ENCODE data around the gene MFGE8. TPM values are rescaled to one million over a fixed set of nuclear protein-coding genes. Genes with fewer than 3 reads are reported as not detected.
"Not testable (repeated sequence)": the region's sequence is repeated elsewhere in the genome, so short reads cannot be mapped to it uniquely, and the experiment has no call there.

MFGE8 gene
- total RNA-seq, 4 donors from 2014 or later: 239 to 437 (median 395) TPM

GRCh38 chr15:88930579-88930978, 17.4 kb upstream of the MFGE8 start:
- intact Hi-C loops (cut with DNase I; ENCODE audit: low total_unique reads): no loop called here

DNA sequence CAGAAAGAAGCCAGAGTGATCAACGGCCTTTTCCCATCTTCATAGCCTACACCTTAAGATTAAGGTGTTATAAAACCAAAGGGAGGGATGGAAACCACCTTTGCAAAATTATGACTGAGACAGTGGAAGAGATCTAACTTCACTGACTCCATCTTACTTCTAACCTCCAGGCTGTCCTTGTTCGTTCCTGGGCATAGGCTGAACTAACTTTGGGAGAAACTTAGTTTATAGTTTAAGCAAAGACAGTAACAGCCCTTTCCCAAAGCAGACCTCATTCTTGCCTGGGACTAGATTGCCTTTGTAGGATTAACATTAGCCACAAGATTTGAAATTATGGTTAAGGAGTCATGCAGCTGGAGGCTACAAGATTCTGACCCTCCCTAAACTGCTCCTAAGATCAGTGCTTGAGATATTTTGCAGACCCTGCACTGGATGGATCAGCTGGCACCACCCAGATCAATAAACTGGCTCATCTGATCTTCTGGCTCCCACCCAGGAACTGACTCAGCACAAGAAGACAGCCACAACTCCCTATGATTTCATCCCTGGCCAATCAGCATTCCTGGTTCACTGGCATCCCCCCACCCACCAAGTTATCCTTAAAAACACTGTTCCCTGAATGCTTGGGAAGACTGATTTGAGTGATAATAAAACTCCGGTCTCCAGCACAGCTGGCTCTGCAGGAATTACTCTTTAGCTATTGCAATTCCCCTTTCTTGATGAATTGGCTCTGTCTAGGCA, 16.3 kb upstream of the MFGE8 start:
- H3K4me1 ChIP-seq: peaks cover 16 to 17% of the 10 kb centered on the region in 2 donors
- in situ Hi-C loops (cut with MboI; ENCODE audit: low sequenced_read_pairs in 4 of 4); H3K4me3 ChIP-seq; ATAC-seq; intact Hi-C loops (cut with DNase I; ENCODE audit: low total_unique reads); DNase-seq; H3K27me3 ChIP-seq; H3K9me3 ChIP-seq; H3K36me3 ChIP-seq; H3K27ac ChIP-seq: not testable (repeated sequence)

More at GRCh38 chr15:88930579-88930978, 17.4 kb upstream of the MFGE8 start:
- no peaks in the 10 kb centered on the region for H3K36me3 ChIP-seq
- H3K9me3 ChIP-seq: no peaks in the 10 kb centered on the region
- peaks cover 16 to 17% of the 10 kb centered on the region in 2 donors for H3K4me1 ChIP-seq
- no peak for TF ChIP-seq POLR2A (IDR thresholded peaks at IDR 0.05)
- TF ChIP-seq CTCF (IDR thresholded peaks at IDR 0.05 in 4 of 5, conservative IDR thresholded peaks at IDR 0.05 in 1 of 5): no peak
- no peaks in the 10 kb centered on the region for H3K27me3 ChIP-seq
- H3K4me3 ChIP-seq: no peak overlapping the region
- DNase-seq: no peak
- no peak overlapping the region for H3K27ac ChIP-seq
- in situ Hi-C loops (cut with MboI; ENCODE audit: low sequenced_read_pairs in 4 of 4): no loop called here
- ATAC-seq: no peak

DNA sequence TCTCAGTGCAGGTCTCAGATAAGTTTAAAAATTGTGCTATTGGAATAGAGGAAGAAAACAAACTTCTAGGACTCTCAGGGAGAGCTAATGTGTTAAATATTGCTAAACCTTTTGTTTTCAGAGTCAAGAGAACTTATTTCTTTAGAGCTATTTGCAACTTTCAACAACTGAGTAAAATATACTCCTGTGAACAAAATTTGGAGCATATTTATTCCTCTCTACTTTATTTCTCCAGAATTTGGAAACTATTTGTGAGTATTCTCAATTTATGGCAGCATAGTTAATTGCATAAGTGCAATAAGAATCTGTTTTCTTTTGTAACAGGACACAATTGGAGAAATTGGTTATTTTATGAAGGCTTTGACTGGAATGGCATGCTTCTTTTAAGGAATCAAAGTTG, 15.0 kb upstream of the MFGE8 start:
- H3K36me3 ChIP-seq; DNase-seq; H3K27me3 ChIP-seq; ATAC-seq; in situ Hi-C loops (cut with MboI; ENCODE audit: low sequenced_read_pairs in 4 of 4); intact Hi-C loops (cut with DNase I; ENCODE audit: low total_unique reads); H3K27ac ChIP-seq; H3K9me3 ChIP-seq; H3K4me3 ChIP-seq: not testable (repeated sequence)
- H3K4me1 ChIP-seq: peaks cover 15 to 17% of the 10 kb centered on the region in 2 donors

DNA sequence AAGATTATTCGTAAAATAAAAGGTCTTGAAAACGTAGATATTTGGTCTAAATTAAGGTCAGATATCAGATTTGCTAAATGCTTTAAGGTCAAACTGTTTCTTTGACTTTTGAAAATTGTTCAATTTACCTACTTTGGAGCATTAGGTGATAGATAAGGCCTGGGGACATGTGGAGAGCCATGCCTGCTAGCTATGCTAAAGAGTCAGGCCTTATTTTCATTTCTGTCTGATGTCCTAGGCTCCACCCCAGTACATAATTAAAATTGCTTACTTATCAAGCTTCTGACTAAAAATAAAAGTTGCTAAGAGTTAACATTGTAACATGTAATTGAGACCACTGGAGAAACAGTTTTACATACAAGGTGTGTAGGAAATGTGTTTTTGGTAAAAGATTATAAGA, 12.5 kb upstream of the MFGE8 start:
- H3K4me1 ChIP-seq; H3K27me3 ChIP-seq; intact Hi-C loops (cut with DNase I; ENCODE audit: low total_unique reads); in situ Hi-C loops (cut with MboI; ENCODE audit: low sequenced_read_pairs in 4 of 4); H3K27ac ChIP-seq; DNase-seq; H3K4me3 ChIP-seq; ATAC-seq; H3K9me3 ChIP-seq; H3K36me3 ChIP-seq: not testable (repeated sequence)

- DNase-seq; ATAC-seq; H3K36me3 ChIP-seq; intact Hi-C loops (cut with DNase I; ENCODE audit: low total_unique reads); H3K4me3 ChIP-seq; H3K27ac ChIP-seq; H3K9me3 ChIP-seq; H3K27me3 ChIP-seq: not testable (repeated sequence)
- peaks cover 10 to 13% of the 10 kb centered on the region in 2 donors for H3K4me1 ChIP-seq
- in situ Hi-C loops (cut with MboI; ENCODE audit: low sequenced_read_pairs in 4 of 4): loop anchor here in 1 of 4 donors (25.0 kb wide), 1 partner anchor 241 kb away; no protein-coding TSS in a partner anchor
These were observed 7.8 kb upstream of the MFGE8 start for GRCh38 chr15:88920892-88921435.

DNA sequence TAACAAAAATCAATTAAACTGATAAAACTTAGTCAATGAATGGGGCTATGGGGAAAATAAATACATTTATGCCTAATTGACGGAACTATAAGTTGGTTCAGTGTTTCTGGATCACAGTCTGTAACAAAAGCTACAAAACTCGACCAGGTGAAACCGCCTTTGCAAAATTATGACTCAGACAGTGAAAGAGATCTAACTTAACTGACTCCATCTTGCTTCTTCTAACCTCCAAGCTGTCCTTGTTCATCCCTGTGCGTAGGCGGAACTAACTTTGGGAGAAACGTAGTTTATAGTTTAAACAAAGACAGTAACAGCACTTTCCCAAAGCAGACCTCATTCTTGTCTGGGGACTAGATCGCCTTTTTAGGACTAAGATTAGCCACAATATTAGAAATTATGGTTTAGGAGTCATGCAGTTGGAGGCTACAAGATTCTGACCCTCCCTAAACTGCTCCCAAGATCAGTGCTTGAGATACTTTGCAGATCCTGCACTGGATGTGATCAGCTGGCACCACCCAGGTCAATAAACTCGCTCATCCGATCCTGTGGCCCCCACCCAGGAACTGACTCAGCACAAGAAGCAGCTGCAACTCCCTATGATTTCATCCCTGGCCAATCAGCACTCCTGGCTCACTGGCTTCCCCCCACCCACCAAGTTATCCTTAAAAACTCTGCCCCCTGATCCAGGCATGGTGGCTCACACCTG, 7.2 kb upstream of the MFGE8 start:
- Histone ChIP-seq H3K4me3 (no peak overlapping the region), H3K27me3 (no peaks in the 10 kb centered on the region), H3K9me3 (no peaks in the 10 kb centered on the region), H3K4me1 (peaks cover 12 to 15% of the 10 kb centered on the region in 2 donors), H3K36me3 (no peaks in the 10 kb centered on the region), H3K27ac (peak overlapping the region in 2 of 4 donors; percentile 1 to 8)
- intact Hi-C loops (cut with DNase I; ENCODE audit: low total_unique reads) (no loop called here), in situ Hi-C loops (cut with MboI; ENCODE audit: low sequenced_read_pairs in 4 of 4) (loop anchor here in 1 of 4 donors (25.0 kb wide), 1 partner anchor 242 kb away; no protein-coding TSS in a partner anchor)
- TF ChIP-seq POLR2A (IDR thresholded peaks at IDR 0.05) (no peak), CTCF (IDR thresholded peaks at IDR 0.05 in 4 of 5, conservative IDR thresholded peaks at IDR 0.05 in 1 of 5) (no peak)
- ATAC-seq (no peak), DNase-seq (peak in 1 of 2 donors; percentile 41)
